ENCODE data around the gene ST6GALNAC5.

DNA sequence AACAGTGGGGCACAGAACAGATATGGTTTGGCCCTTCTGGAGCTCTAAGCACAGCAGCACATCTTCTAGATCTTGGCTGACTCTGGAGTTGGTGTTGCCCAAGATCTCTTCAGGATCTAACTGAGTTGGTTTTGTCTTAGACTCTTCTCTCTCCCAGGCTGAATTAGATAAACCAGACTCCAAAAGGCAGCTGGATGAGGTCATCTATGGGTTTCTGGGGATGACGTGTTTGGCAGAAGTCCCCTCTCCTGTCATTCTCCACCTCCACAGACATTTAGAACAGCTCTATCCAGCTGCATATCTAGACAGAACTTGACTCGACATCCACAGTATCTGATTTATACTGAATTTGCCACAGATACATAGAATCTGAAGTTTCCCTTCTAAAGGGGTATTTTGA lies 75.3 kb downstream of the ST6GALNAC5 start:
- TF ChIP-seq, protein P1, sequence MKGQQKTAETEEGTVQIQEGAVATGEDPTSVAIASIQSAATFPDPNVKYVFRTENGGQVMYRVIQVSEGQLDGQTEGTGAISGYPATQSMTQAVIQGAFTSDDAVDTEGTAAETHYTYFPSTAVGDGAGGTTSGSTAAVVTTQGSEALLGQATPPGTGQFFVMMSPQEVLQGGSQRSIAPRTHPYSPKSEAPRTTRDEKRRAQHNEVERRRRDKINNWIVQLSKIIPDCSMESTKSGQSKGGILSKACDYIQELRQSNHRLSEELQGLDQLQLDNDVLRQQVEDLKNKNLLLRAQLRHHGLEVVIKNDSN (IDR thresholded peaks at IDR 0.05): no peak
- TF ChIP-seq, protein P2, sequence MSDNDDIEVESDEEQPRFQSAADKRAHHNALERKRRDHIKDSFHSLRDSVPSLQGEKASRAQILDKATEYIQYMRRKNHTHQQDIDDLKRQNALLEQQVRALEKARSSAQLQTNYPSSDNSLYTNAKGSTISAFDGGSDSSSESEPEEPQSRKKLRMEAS (IDR thresholded peaks at IDR 0.05): no peak

All from Ishikawa (cell line).